SU-DHL-6 (cell line): ENCODE measurements around the gene LRRC28.

ENCODE experiments used
- EZH2phosphoT487 ChIP-seq: fragments of 200-600 bp; sonication (generic), shearing (Covaris generic); conservative IDR thresholded peaks from 2 replicates; pipeline ENCODE4 v1.6.1; 2018; ENCODE audit warnings: mild to moderate bottlenecking, antibody characterized with exemption, low read length, moderate library complexity, mixed read lengths
- TF ChIP-seq, protein P1 (sequence below): fragments of 200-600 bp; sonication (generic); IDR thresholded peaks from one replicate; pipeline ENCODE4 v1.5.1; 2017; ENCODE audit warnings: antibody characterized with exemption, mild to moderate bottlenecking, low read length, moderate library complexity; ENCODE audit not compliant: insufficient read depth, poor library complexity, severe bottlenecking

DNA sequence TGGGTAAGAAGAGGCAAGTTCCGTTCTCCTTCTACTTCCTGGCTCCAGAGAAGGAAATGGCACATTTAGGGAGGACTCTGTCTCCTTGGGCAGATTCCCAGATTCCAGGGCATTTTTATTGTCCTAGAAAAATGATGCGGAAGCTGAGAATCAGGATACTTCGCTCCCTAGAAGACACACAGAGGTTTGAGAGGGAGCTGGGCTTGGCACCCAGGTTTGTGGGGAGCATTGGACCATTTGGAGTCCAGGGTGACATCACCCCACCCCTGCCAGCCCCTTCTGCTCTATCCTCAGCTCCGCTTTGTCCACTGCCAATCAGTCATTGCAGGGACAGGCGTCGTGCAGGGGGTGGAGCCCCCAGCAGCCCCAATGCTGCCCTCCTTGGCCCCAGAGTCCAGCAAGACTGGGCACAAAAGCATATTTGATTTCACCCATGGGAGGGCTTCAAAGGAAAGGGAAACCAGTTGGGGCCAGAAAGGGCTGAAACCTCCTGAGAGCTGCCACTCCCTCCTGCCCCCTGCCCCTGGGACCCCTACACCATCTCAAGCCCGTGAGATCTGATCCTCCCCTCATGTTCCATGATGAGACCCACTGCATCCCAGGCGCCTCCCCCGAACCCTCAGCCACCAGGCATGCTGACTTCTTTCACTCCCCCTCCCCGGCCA is 184.7 kb downstream of the LRRC28 start:
- no peak for TF ChIP-seq EZH2phosphoT487
- TF ChIP-seq, protein P1, sequence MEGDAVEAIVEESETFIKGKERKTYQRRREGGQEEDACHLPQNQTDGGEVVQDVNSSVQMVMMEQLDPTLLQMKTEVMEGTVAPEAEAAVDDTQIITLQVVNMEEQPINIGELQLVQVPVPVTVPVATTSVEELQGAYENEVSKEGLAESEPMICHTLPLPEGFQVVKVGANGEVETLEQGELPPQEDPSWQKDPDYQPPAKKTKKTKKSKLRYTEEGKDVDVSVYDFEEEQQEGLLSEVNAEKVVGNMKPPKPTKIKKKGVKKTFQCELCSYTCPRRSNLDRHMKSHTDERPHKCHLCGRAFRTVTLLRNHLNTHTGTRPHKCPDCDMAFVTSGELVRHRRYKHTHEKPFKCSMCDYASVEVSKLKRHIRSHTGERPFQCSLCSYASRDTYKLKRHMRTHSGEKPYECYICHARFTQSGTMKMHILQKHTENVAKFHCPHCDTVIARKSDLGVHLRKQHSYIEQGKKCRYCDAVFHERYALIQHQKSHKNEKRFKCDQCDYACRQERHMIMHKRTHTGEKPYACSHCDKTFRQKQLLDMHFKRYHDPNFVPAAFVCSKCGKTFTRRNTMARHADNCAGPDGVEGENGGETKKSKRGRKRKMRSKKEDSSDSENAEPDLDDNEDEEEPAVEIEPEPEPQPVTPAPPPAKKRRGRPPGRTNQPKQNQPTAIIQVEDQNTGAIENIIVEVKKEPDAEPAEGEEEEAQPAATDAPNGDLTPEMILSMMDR, result no peak
